ENCODE measurements around the gene ABCC1. TPM values are rescaled to one million over a fixed set of nuclear protein-coding genes. Genes with fewer than 3 reads are reported as not detected.

ABCC1 gene
- total RNA-seq, 1 donor from 2014 or later = 11.6 TPM

DNA sequence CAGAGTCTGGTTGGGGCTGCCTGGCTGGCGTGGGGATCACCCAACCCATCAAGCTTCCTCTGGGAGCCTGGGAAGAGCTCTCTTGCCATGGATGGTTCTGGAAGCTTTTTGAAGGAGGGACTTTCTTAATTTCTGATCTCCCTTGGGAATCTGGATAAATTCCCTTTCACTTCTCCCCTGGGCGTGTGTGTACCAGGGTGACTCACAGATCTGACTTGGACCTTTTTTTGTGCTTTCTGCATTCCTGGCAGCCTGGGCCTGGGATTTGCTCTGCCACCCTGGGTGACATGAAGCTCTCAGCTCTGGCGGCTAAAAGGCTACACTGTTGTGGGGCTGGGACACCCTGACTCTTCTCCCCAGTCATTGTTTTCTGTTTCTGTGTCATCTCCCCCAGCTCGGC, 70.1 kb downstream of the ABCC1 start:
- no peak for DNase-seq (ENCODE audit: low spot score)

GRCh38 chr16:16020291-16020690, 70.9 kb downstream of the ABCC1 start:
- DNase-seq (ENCODE audit: low spot score) = no peak

GRCh38 chr16:16021020-16021419, 71.6 kb downstream of the ABCC1 start:
- DNase-seq (ENCODE audit: low spot score) = no peak

DNA sequence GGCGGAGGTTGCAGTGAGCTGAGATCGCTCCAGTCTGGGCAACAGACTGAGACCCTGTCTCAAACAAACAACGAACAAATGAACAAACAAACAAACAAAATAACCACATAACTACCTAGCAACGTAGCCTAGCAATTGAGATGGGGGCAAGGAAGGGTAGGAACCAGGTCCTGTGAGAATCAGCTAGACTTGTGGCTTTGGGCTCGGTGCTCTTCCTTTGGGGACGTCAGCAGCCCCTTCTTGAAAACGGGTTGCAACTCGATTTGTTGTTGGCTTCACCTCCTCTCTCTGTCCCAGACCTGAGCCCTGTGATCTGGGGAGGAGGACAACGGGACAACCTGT, 72.2 kb downstream of the ABCC1 start:
- no peak for DNase-seq (ENCODE audit: low spot score)

- DNase-seq (ENCODE audit: low spot score) = peak; percentile 97
Observed at GRCh38 chr16:16021988-16022682, 72.7 kb downstream of the ABCC1 start.

- no peak for DNase-seq (ENCODE audit: low spot score)
Observed at GRCh38 chr16:16022683-16023064, 73.3 kb downstream of the ABCC1 start.

- DNase-seq (ENCODE audit: low spot score) = no peak
Observed at GRCh38 chr16:16025214-16025968, 76.0 kb downstream of the ABCC1 start.

GRCh38 chr16:16027728-16028310, 78.4 kb downstream of the ABCC1 start:
- no peak for DNase-seq (ENCODE audit: low spot score)

- no peak for DNase-seq (ENCODE audit: low spot score)
Observed at GRCh38 chr16:16028311-16028999, 79.0 kb downstream of the ABCC1 start.

GRCh38 chr16:16029431-16030011, 80.1 kb downstream of the ABCC1 start:
- DNase-seq (ENCODE audit: low spot score) = no peak

GRCh38 chr16:16030449-16030848, 81.0 kb downstream of the ABCC1 start:
- no peak for DNase-seq (ENCODE audit: low spot score)

- DNase-seq (ENCODE audit: low spot score) = no peak
Observed at GRCh38 chr16:16031401-16031800, 82.0 kb downstream of the ABCC1 start.

GRCh38 chr16:16032271-16032979, 83.0 kb downstream of the ABCC1 start:
- DNase-seq (ENCODE audit: low spot score) = no peak

DNA sequence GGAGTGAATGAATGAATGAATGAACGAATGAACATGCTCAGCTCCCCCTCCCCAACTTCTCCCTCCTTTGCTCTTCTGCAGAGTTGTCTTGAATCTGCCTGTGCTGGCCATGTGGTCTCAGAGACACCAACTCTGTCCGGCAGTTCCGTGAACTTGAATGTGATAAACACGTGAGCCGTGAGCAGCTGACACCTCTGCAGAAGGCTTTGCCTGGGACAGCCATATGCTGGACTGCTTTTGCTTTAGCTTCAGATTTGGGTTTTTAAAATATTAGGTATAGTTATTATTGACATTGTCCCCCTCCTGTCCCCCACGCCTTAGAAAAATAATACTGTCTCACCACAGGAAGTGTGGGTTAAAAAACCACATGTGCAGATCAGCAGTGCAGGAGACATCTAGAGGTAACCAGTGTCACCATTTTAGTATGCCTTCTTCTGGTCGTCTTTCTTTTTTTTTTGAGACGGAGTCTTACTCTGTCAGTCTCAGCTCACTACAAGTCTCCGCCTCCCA, 83.8 kb downstream of the ABCC1 start:
- DNase-seq (ENCODE audit: low spot score) = no peak

DNA sequence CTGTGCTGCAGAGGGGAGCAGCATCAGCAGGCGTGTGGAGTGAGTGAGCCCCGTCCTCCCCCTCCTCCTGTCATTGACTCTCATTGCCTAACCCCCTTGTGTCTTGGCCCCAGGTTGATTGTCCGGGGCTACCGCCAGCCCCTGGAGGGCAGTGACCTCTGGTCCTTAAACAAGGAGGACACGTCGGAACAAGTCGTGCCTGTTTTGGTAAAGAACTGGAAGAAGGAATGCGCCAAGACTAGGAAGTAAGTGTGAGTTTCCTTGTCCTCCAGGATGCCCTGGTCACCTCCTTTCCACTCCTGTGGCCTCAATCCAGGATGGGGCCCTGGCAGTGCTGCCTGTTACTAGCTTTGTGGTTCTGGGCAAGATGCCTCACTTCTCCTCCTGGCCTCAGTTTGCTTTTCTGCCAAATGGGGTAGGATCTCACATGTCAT, 87.0 kb downstream of the ABCC1 start:
- DNase-seq (ENCODE audit: low spot score) = no peak

GRCh38 chr16:16037521-16037920, 88.1 kb downstream of the ABCC1 start:
- DNase-seq (ENCODE audit: low spot score) = no peak

GRCh38 chr16:16037970-16038369, 88.6 kb downstream of the ABCC1 start:
- DNase-seq (ENCODE audit: low spot score) = no peak

DNA sequence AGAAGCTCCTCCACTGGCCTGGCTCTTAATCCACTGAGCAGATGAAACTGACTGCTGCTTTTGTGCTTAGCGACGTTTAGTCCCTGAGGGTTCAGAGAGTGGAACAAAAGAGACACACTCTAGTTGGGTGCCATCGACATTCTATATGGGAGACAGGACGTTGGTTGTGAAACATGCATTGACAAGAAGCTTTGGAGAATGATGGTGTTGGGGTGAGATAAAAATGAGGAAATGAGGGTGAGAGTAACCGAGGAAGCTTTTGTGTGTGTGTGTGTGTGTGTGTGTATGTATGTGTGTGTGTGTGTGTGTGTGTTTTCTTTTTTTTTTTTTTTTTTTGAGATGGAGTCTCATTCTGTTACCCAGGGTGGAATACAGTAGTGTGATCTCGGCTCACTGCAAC, 89.5 kb downstream of the ABCC1 start:
- DNase-seq (ENCODE audit: low spot score) = no peak

DNA sequence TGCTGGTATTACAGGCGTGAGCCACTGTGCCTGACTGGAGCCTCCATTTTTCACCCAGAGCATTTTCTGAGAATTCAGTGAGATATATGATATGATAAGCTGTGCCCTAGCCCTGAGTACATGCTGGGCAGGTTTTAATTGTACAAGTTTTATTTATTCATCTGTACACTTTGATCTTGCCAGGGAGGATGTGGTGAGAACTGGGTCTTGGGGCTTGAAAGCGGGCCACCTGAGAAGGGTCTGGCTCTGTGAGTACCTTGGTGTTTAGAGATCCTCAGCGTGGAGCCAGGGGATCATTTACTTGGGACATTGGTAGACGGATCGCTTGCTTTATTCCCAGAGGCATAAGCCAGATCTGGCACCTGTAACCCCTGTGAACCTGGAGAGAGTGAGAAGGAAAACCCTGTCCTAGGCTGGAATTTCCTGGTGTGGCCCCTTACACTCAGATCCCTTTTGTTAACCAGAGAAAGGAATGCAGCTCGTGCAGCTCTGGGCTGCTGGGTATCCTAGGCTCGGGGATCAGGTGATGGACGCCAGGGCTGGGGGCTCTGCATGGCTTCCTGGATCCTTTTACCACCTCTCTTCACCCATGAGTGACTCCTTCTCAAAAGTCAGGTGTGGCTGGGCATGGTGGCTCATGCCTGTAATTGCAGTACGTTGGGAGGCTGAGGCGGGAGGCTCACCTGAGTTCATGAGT, 91.9 kb downstream of the ABCC1 start:
- no peak for DNase-seq (ENCODE audit: low spot score)

DNA sequence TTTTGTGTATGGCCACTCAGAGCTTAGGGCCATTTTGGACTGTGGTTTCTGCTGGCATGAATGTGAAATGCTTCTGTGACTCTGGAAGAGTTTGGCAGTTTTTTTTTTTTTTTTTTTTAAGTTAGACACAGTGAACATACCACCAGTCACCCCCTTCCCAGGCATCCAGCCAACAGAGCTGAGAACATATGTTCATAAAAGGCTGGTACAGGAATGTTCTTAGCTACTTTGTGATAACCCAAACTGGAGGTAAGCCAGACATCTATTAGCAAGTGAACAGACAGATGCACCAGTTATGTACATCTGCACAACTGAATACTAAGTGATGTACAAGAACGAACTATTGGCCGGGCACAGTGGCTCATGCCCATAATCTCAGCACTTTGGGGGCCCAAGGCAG, 92.7 kb downstream of the ABCC1 start:
- peak; percentile 79 for DNase-seq (ENCODE audit: low spot score)

DNA sequence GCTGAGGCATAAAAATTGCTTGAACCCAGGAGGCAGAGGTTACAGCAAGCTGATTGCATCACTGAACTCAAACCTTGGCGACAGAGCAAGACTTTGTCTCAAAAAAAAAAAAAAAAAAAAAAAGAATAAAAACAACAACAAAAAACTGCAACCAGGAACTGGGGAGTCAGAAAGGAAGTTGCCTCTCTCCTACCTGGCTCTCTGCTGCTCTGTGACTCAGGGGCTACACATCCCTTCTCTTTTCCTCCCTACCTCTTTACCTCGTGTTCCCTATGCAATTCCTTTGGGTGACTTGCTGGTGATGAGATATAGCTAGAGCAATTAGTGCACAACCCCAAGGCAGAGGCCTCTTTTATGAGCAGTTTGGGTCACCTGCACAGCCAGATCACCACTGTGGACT, 95.9 kb downstream of the ABCC1 start:
- DNase-seq (ENCODE audit: low spot score) = no peak
